H54 (cell line): ENCODE results near the gene DCUN1D3.

Source experiments
- DNase-seq: peaks from one replicate; pipeline ENCODE4 v3.0.0; 2011; ENCODE audit warnings: low spot score, mixed read lengths; ENCODE audit not compliant: insufficient read length
- FAIRE-seq: peaks from 3 replicates; lab custom pipeline; 2011; peaks lifted over from hg19 to GRCh38; lab: Jason Lieb, UNC
- POLR2A ChIP-seq: IDR thresholded peaks from 2 replicates; pipeline ENCODE4 v1.6.1; 2011; ENCODE audit warnings: low read depth, mild to moderate bottlenecking, low read length

DCUN1D3 gene

GRCh38 chr16:20906341-20907255 lies 6.4 kb upstream of the DCUN1D3 start:
- DNase-seq (no peak), FAIRE-seq (peak; percentile 89)
- no peak for TF ChIP-seq POLR2A

GRCh38 chr16:20905576-20905975 lies 5.4 kb upstream of the DCUN1D3 start:
- no peak for FAIRE-seq
- TF ChIP-seq POLR2A: no peak
- DNase-seq: no peak

DNA sequence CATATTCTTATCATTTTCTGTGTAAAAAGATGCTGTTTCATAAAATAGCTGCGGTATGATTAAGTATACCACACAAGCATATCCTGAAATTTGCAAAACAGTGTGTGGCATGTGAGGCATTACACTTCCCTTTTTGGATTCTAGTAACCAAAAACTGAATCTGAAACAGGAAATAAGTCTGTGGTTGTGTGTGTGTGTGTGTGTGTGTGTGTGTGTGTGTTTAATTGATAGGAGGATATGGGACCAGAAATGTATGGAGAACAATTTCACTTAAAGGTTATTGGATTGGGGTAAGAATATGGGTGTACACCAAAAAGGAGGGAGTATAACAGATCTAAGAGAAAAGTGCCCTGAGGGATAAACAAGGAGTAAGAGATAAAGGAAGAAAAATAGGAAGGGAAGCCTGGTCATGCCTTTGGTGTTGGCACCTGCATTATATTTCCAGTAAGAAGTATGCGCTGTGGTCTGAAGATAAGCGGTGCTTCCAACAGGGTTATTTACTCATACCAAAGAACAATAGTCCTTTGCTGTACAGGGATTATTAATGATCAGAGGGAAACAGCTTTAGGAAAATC lies 4.4 kb upstream of the DCUN1D3 start:
- DNase-seq (no peak), FAIRE-seq (no peak)

GRCh38 chr16:20903899-20904506 lies 3.8 kb upstream of the DCUN1D3 start:
- FAIRE-seq: no peak
- TF ChIP-seq POLR2A: no peak

More for the DNA sequence above, 4.4 kb upstream of the DCUN1D3 start:
- TF ChIP-seq POLR2A: no peak

DNA sequence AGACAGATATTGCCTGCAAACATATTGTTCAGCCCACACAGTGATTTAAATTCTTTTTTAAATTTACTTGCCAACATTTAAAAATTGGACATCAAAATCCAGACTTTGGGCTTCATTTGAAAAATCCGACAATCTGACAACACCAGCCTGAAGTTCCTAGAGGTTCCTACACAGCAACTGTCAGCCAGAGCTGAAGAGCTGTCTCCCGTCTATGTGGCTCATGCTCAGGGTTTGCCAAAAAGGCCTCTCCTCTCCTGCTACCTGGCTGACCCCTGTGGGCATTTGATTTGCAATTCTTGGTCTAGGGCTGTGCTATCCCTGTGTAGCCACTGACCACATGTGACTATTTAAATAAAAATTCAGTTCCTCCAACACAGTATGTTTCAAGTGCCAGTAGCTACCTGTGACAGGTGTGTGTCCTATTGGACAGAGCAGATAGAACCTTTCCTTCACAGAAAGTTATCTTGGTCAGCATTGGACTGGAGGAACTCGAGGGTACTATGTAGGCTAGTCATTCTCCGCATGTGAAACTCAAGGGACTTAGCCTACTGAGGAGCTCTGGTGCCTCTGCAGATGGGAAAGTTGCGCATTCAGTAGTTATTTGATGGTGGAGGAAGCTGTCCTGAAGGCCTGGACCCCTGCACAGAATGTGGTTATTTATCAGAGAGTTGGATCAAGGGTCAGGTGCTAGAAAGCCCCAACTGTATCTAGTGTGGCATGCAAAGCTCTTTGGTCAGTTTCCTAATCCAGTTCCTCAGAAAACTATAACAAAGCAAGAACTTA lies 3.1 kb upstream of the DCUN1D3 start:
- FAIRE-seq: no peak
- no peak for DNase-seq
- no peak for TF ChIP-seq POLR2A

More at GRCh38 chr16:20903899-20904506, 3.8 kb upstream of the DCUN1D3 start:
- no peak for DNase-seq

DNA sequence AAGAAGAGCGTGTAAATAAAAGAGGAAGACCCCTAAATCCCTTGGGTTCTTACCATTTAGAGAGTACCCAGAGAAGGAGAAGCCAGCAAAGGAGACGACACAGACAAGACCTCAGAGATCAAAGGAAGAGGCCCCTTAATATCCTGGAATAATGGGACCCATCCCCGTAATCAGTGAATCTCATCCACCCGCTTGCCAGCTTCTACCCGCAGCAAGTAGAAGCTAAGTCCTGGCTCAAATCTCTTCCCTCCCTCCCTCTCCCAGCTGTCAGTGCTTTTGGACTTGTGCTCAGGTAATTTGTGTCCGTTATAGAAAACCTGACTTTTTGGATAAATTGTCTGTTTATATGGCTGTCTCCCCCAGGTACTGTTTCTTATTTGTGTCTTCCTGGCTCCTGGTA lies 2.3 kb upstream of the DCUN1D3 start:
- DNase-seq: no peak
- no peak for TF ChIP-seq POLR2A
- no peak for FAIRE-seq

GRCh38 chr16:20901436-20902112 lies 1.4 kb upstream of the DCUN1D3 start:
- DNase-seq (no peak), FAIRE-seq (no peak)

DNA sequence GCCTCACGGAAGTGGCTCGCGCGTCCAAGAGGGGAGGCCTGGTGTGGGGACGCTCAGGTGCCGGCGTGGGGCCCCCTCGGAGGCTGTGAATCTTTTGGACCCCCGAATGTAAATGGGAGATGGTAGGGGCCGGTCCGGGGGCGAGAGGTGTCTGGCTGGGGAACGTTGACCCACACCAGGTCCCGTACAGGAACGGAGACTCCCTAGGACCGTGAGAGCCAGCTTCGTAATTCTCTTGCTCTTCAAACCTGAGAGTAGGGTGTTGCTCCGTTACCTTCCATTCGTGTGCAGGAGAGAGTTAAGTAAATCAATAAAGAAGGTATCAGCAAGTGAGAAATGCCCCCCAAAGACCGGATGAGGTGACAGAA lies 894 bp upstream of the DCUN1D3 start:
- TF ChIP-seq POLR2A: no peak
- FAIRE-seq: no peak

More at GRCh38 chr16:20901436-20902112, 1.4 kb upstream of the DCUN1D3 start:
- TF ChIP-seq POLR2A: no peak

DNA sequence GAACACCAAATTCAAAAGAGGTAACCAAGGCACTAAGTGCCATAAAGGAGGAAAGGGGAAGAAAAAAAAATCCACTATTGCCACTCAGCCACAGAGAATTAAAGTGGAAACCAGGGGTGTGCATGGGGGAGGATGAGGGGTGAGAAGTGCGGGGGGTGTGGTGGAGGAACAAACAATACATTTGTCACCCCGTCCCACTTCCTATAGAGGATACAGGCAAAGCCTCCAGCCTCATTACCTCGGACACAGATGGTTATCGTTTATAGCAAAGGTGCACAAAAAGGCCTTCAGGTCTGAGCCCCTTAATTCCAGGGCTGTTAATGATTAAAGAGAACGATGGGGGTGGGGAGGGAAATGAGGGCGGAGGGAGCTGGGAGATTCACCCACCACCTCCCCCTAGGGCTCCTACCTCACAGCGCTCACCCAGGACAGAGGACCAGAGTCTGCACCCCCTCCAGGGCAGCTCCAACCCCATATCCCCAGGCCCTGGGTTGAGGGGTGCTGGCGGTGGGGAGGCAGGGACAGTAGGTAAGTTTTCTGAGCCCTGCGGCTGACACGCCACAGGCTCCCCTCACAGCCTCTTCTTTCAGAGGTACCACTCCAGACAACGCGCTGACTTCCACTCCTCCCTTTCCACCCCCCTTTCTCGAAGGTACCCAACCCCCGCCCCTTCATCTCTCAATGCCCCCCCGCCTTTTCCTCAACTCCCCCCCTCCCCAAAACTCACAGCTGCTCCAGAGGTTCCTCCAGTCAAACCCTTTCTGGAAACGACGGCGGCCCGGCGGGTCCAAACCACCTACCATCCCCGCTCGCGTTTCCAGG lies 470 bp downstream of the DCUN1D3 start:
- no peak for FAIRE-seq
- no peak for DNase-seq
- TF ChIP-seq POLR2A: no peak

More for the DNA sequence above, 894 bp upstream of the DCUN1D3 start:
- no peak for DNase-seq

GRCh38 chr16:20899071-20899470 lies 1.1 kb downstream of the DCUN1D3 start:
- TF ChIP-seq POLR2A: no peak
- FAIRE-seq: no peak
- DNase-seq: no peak

DNA sequence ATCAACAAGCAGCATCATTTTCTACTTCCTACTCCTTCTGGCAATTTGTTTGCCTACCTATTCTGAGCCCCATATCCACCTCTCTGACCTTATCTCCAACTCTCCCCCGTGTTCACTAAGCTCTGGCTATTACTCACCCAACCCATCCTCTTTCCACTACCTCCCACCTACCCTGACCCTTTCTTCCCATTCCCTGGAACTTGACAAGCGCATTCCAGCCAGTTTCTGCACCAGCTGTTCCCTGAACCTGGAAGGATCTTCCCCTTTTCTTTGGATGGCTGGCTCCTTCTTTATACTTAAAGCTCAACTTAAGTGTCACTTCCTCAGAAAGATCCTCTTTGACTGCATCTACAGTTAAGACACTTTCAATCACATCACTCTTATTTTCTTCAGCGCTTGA lies 2.2 kb downstream of the DCUN1D3 start:
- no peak for TF ChIP-seq POLR2A
- no peak for FAIRE-seq
- no peak for DNase-seq

DNA sequence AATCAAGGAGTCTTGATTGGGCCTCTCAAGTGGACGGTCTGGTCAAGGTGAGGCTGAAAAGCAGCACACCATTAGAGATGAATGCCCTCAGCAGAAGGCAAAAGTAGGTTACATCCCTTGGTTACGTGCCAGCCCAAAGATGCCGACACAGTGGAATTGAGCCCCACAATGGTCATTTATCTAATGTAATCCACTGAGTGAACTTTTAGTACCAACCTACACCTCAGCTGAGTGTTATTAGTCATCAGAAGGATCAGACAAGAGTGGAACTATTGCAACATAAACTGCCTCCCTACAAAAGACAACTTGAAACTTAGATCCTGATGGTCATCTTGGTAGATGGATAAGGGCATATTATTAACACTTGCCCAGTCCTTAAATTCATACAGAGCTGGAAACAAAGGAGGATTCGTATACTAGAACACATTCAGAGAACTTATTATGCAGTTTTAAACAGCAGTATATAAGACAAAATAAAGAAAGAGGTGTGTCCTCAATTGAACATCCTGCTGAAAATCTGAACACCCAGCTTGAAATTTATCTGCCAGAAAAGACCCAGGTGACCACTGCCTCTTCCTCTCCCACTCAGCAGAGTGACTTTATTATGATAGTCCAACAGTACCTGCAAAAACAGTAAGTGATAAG lies 2.8 kb downstream of the DCUN1D3 start:
- TF ChIP-seq POLR2A: no peak
- FAIRE-seq (peak; percentile 45), DNase-seq (no peak)
